SH-SY5Y (cell line): Measurements from ENCODE around the gene UBAP2L.

ENCODE experiments used
- GATA2 ChIP-seq: IDR thresholded peaks from 2 replicates; pipeline ENCODE4 v1.6.1; 2011; ENCODE audit warnings: mild to moderate bottlenecking, low read depth, low read length
- GATA3 ChIP-seq: IDR thresholded peaks from 2 replicates; pipeline ENCODE4 v1.6.1; 2011; ENCODE audit warnings: low read depth, mild to moderate bottlenecking, low read length, moderate library complexity

DNA sequence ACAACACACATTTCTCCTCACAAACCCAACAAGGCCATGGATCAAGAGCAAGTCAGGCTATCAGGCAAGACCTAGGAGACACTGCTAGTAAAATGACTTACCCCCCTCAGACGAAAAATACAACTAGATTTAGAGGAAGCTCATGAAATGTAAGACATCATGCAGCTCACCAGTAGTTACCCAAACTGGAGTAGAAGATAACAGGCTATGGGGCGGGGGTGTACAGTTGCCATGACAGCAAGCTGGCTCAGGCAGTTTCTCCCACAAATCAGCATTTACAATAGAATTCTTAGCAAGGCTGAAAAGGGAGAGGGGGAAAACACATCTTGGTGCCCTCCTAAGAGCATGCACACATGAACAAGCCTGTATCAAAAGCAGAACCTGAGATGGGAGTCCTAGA, 42.7 kb upstream of the UBAP2L start:
- TF ChIP-seq GATA2, result no peak
- no peak for TF ChIP-seq GATA3
